Skin epidermis (tissue), 12 donors: ENCODE results near the gene CHP2.
"Not testable (repeated sequence)": the region's sequence is repeated elsewhere in the genome, so short reads cannot be mapped to it uniquely, and the experiment has no call there.

Source experiments
- H3K27ac ChIP-seq, 21 experiments: fragments of 200-600 bp; sonication (generic) in 11 of 21; one replicate each; pipeline ENCODE4 v1.5.0; 2020; ENCODE audit warnings: mild to moderate bottlenecking in 3 of 21, inconsistent platforms in 2 of 21, moderate library complexity in 2 of 21
- H3K4me3 ChIP-seq, 7 experiments: fragments of 200-600 bp; sonication (generic) in 2 of 7; one replicate each; pipeline ENCODE4 v1.5.0; 2020; ENCODE audit warnings: inconsistent platforms in 2 of 7, mild to moderate bottlenecking in 2 of 7, moderate library complexity in 1 of 7

Gene CHP2

DNA sequence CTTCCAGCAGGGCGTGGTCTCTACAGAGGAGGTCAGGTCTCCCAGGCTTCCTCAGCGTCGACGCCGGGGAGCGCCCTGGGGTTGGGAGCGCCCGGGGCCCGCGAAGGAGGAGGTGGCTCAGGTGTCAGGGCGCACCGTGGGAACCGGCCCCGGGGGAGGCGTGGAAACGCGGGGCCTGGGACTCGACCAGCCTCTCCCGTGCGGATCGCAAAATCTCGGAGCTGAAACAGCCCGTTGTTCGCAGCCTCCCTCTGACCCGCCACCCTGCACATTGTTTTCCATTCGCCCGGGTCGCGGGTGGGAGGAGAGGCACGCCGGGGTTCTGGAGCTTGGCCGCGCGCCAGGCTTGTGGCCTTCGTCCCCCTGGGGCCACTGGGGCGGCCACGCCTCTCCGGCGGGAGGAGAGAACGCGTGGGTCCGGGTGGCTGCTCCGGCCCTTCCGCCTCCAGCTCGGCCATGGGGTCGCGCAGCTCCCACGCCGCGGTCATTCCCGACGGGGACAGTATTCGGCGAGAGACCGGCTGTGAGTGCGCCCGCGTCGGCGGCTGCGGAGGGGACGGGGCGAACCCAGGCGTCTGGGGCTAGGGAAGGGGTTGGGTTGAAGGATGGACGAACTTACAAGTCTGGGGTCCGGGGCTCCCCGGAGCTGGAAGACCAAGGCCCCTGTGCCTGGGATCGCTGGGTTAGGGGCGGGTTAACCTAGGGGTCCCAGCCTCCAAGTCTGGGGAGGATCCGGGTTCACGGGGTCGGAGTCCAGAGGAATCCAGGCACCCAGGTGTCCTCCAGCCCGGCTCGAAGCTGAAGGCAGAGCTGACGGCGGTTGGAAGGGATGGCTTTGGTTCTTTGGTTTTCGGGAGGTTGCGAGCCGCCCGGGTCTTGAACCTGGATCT is at the start of gene CHP2:
TSS of gene CHP2 (plus strand) at position 433 of the 890 bp plus-strand sequence. CDS start at position 457, 24 bp downstream.
- peak within 1 kb of the TSS; percentile 12 to 48 (median 34) for H3K4me3 ChIP-seq
- peak within 1 kb of the TSS in 16 of 21 experiments; percentile 10 to 81 (median 66) for H3K27ac ChIP-seq

DNA sequence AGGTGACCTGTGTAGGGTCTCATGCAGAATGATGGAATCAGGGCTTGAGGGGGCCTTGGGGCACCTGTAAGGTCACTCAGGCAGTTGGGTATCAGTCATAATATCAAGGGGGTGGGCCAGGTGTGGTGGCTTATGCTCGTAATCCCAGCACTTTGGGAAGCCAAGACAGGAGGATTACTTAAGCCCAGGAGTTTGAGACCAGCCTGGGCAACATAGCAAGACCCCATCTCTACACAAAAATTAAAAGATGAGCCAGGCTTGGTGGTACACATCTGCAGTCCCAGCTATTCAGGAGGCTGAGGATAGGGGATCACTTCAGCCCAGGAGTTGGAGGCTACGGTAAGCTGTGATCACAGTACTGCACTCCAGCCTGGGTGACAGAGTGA is 49.3 kb upstream of the CHP2 start:
- Histone ChIP-seq H3K27ac (no peak overlapping the region), H3K4me3 (no peak overlapping the region)

DNA sequence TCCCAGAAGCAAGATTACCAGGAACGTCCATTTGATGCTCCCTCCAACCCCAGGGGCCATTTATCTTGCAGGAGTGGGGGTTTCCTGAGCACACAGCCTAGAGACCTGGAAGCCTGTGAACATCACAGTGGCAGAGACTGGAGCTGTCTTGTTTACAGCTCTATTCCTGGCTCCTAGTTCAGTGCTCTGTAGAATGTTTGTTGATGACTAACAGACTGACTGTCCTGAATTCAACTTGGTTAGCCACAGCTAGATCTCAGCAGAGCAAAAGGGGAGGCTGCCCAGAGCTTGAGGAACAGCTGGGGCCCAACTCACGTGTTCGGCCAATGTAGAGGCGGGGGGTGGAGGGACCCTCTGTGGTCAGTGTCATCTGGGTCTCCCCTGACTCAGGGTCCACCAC is 48.4 kb upstream of the CHP2 start:
- Histone ChIP-seq H3K4me3 (no peak overlapping the region), H3K27ac (no peak overlapping the region)

DNA sequence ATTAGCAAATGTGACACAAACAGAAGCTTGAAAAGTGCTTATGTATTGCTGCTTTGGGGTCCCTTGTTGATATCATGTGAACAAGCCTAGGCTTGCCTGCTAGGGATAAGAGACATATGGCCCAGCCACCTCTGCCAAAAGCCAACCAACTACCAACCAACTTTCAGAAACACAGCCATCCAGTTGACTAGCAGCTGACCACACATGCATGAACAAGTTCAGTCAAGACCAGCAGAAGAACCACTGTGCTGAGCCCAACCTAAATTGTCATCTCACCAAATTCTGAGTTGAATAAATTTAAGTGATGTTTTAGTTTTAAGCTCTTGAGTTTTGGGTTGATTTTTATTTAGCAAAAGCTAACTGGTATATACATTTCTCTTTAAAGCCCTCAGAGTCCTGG is 45.3 kb upstream of the CHP2 start:
- Histone ChIP-seq H3K4me3 (no peak overlapping the region), H3K27ac (no peak overlapping the region)

DNA sequence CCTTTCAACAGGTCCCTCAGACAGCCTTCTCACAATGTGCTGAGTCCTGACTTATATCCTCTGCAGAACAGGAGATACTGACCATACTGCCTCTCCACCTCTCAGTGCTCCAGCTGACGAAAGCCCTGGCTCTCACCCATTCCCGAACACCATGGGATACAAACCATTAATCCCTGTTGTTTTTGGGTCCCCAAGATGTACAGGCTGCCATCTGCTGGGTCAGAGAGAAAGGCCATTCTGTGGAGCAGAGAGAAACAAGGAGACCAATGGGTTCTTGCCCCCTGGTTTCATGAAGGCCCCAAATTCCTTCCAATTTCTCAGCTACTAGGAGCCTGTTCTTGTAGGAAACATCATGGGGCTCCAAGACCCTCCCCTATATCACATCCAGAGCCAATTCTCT is 44.8 kb upstream of the CHP2 start:
- Histone ChIP-seq H3K27ac (no peak overlapping the region), H3K4me3 (no peak overlapping the region)

DNA sequence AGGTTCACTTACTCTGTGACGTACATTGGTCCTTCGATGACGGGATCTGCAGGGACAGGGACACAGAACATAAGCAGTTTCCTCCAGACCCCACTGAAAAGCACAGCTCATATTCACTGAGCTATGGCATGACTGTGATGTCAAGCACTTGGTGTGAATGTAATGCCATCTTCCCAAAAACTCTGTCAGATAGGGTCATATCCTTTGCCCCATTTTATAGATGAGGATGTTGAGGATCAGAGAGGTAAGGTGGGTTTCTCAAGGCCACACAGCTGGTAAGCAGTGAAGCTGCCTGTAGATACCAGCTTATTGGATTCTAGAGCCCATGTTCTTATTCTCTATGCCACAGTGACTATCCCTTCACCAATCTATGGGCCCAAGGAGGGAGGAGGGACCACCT is 44.3 kb upstream of the CHP2 start:
- Histone ChIP-seq H3K4me3 (no peak overlapping the region), H3K27ac (no peak overlapping the region)

DNA sequence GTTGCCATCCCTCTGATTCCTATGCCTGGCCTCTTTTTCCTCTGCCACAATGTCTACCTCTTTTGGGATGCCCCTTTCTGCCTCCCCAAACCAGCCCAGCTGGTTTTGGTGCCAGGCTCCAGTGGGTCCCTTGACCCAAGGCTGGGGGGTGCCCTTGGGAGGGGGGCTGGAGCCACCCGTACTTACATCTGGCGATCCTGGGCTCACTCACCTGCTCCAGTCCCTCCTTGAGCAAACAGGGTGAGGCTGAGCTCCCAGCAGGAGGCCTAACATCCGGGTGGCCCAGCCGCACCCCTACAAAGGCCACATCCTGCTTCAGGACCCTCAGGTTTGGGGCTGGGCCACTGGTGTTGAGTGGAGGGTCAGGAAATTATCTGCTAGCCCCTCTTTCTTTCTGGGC is 43.0 kb upstream of the CHP2 start:
- Histone ChIP-seq H3K4me3 (no peak overlapping the region), H3K27ac (no peak overlapping the region)

DNA sequence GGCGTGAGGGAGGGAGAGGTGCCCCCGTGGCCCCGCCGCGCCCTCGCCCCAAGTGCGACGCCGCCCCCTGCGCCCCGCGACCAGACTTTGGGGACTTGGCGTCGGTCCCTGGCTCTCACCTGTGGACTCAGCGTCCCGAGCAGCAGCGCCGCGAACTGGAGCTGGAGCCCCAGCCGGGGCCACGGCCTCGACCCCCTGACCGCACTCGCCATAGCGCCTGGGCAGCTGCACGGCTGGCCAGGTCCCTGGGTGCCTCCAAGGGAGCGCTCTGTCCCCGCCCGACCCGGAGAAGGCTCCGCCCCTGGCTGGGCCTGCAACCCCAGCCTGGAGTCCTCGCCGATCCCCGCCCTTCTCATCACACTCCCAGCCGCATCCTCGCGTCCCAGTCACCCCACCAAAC is 41.9 kb upstream of the CHP2 start, which contains the start of gene ERN2:
TSS of gene ERN2 (minus strand) at position 247 of the 400 bp plus-strand sequence. CDS start at position 212, 35 bp downstream.
- Histone ChIP-seq H3K4me3 (no peak within 1 kb of the TSS), H3K27ac (no peak within 1 kb of the TSS)

DNA sequence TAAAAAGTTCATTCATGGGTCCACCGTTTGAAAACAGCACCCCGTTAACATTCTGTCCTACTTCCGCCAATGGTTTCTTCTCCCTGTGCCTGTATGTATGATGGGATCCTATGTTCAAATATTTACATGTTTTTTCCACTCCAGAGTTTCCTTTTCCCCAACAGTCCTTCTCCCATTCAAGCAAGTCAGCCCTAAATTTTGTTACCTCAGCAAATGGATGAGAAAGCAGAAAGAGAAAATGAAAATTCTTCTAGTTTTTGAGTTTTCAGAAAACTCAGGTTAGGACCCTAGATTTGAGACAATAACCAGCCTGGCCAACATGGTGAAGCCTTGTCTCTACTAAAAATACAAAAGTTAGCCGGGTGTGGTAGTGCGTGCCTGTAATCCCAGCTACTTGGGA is 38.3 kb upstream of the CHP2 start:
- H3K4me3 ChIP-seq, result no peak overlapping the region
- H3K27ac ChIP-seq, result no peak overlapping the region

DNA sequence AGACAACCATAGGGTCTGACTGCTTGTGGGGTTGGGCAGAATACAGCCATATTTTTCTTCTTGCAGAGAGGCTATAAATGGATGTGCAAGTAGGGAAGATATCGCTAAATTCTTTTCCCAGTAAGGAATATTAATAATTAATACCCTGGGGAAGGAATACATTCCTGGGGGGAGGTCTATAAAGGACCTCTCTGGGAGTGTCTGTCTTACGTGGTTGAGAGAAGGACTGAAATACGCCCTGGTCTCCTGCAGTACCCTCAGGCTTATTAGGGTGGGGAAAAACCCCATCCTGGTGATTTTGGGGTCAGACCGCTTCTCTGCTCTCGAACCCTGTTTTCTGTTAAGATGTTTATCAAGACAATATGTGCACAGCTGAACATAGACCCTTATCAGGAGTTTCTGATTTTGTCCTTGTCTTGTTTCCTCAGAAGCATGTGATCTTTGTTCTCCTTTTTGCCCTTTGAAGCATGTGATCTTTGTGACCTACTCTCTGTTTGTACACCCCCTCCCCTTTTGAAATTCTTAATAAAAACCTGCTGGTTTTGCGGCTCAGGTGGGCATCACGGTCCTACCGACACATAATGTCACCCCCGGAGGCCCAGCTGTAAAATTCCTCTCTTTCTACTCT is 32.1 kb upstream of the CHP2 start:
- H3K4me3 ChIP-seq, H3K27ac ChIP-seq: not testable (repeated sequence)

DNA sequence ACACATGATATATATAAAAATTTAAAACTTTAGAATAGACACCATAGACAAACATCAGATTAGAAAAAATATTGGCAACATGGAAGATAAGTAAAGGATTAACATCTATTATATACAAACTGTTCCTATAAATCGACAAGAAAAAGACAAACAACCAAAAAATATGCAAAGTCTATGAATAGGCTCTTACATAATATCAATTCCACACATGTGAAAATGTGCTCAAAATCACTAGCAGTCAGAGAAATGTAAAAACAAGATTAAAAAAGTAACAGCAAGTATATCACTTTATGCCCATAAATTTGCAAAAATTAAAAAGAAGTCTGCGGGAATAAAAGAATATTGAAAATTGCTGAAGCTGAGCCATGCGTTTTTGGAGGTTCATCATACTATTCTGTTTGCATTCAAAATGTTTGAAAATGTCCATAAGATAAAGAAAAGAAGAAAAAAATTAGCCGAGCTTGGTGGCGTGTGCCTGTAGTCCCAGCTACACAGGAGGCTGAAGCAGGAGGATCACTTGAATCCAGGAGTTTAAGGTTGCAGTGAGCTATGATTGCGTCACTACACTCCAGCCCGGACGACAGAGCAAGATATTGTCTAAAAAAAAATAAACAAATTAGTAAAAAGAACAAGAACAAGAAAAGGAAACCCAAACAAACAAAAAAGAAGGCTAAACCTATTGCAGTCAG is 30.6 kb upstream of the CHP2 start:
- Histone ChIP-seq H3K4me3 (no peak overlapping the region), H3K27ac (no peak overlapping the region)

DNA sequence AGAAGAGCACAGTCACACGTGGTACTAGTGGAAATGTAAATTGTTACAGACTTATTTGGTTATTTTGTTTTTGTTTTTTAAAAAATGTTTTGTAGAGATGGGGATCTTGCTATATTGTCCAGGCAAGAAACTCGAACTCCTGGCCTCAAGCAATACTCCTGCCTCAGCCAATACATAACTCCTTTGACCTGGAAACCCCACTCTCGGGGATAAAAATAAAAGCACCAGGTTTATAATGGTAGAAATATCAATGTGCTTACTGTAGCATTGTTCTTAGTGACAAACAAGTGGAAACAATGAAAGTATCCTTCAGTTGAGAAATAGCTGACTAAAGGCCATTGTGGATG is 30.1 kb upstream of the CHP2 start:
- Histone ChIP-seq H3K27ac (no peak overlapping the region), H3K4me3 (no peak overlapping the region)

DNA sequence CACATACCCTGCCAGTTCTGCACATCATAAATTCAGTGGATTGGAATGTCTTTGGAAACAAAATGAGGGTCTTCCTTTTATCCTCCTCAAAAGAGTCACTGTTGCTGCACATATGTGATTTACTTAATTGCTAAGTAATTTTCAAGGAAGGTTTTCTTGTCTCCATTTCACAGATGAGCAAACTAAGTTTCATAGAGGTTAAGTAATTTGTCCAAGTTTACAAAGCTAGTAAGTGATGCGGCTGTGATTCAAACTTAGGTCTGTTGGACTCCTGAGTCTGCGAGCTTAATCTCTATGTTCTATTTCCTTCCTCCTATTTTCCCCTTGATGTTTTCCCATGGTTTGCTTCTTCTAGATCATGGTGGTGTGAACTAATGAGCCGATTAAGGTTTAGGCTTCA is 28.1 kb upstream of the CHP2 start:
- Histone ChIP-seq H3K4me3 (no peak overlapping the region), H3K27ac (no peak overlapping the region)

DNA sequence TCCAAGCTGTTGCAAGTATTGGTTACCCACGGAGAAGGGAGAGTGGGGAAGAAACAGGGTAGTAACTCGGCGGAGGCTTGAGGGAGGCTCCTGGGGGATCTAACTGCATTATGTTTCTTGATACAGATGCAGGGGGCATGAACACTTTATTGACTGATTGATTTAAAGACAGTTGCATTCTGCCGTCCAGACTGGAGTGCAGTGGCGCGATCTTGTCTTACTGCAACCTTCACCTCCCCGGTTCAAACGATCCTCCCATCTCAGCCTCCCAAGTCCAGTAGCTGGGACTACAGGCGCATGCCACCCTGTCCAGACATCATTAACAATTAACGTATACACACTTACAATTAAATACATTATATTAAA is 26.7 kb upstream of the CHP2 start:
- Histone ChIP-seq H3K4me3 (no peak overlapping the region), H3K27ac (no peak overlapping the region)

DNA sequence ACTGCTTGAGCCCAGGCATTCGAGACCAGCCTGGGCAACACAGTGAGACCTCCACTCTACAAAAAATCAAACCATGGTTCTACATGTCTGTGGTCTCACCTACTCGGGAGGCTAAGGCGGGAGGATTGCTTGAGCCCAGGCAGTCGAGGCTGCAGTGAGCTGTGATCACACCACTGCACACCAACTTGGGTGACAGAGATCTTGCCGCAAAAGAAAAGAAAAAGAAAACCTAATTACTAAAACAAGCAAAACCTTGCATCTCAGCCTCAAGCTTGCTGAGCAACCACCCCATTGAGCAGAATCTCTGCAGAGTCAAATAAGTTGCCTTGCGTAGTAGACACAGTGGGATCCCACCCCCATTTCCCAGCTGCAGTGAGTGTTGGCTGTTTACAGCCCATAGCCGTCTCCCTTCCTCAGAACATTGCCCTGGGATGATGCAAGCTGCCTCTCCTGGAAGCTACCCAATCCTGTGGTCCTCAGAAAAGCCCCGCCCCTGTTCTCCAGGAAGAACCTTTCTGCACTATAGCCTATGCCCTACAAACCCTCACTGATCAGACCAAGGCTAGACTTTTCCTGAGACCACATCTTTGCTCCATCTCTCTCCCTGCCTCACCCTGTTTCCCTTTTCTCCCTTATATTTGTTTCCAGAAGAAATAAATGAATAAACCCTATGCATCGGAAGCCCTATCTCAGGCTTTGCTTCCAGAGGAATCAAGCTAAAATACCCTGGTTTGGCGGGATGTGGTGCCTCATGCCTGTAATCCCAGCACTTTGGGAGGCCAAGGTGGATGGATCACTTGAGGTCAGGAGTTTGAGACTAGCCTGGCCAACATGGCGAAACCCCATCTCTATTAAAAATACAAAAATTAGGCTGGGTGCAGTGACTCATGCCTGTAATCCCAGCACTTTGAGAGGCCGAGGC is 25.1 kb upstream of the CHP2 start:
- no peak overlapping the region for H3K27ac ChIP-seq
- H3K4me3 ChIP-seq, result no peak overlapping the region

DNA sequence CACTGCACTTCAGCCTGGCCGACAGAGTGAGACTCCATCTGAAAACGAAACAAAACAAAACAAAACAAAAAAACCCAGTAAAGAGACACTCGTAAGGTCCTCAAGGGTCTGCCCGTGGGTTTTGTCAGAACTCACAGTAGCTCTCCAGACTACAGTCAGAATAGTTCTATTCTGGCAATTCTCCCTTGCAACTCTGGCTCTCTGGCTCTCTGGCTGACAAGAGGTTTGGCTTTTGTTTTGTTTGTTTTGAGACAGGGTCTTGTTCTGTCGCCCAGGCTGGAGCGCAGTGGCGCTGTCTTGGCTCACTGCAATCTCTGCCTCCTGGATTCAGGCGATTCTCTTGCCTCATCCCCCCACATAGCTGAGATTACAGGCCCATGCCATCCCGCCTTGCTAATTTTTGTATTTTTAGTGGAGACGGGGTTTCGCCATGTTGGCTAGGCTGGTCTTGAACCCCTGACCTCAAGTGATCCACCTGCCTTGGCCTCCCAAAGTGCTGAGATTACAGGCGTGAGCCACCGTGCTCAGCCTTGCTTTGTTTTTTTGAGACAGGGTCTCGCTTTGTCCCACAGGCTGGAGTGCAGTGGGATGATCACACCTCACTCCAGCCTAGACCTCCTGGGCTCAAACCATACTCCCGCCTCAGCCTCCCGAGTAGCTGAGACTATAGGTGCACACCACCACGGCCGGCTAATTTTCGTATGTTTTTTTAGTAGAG is 20.5 kb upstream of the CHP2 start:
- Histone ChIP-seq H3K27ac (no peak overlapping the region), H3K4me3 (no peak overlapping the region)

DNA sequence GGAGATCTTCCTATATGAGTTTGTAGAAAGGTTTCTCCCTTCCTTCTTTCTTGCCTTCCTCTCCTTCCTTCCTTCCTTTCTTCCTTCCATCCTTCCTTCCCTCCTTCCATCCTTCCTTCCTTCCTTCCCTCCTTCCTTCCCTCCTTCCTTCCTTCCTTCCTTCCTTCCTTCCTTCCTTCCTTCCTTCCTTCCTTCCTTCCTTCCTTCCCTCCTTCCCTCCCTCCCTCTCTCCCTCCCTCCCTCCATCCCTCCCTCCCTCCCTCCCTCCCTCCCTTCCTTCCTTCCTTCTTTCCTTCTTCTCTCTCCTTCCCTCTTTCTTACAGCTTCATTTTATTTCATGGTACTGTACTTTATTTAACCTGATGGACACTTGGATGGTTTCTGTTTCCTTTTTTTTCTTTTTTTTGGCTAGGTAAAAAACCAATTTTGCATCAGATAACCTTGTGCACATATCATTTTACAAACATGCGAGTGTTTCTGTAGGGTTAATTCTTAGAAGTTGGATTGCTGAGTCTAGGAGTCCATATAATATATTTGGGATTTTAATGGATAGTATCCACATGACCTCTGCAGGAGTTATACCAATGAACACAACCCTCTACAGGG is 17.3 kb upstream of the CHP2 start:
- not testable (repeated sequence) for H3K27ac ChIP-seq, H3K4me3 ChIP-seq

DNA sequence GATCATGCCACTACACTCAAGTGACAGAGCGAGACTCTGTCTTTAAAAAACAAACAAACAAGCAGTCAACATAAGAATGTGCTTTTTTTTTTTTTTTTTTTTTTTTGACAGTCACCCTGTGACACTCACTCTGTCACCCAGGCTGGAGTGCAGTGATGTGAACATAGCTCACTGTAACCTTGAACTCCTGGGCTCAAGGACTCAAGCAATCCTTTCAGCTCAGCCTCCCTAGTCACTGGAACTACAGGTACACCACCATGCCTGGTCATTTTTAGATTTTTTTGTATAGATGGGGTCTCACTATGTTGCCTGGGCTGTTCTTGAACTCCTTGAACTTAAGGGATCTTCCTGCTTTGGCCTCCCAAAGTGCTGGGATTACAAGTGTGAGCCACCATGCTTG is 15.3 kb upstream of the CHP2 start:
- no peak overlapping the region for H3K4me3 ChIP-seq
- H3K27ac ChIP-seq, result no peak overlapping the region
